ENCODE measurements around the gene PCGF1. TPM values are rescaled to one million over a fixed set of nuclear protein-coding genes. Genes with fewer than 3 reads are reported as not detected.

PCGF1 gene
- total and polyA plus RNA-seq, 2 of the 13 experiments (the other 11 are each of a cell fraction or from before 2014, with no cell fraction given): 20.4 to 22.6 TPM

DNA sequence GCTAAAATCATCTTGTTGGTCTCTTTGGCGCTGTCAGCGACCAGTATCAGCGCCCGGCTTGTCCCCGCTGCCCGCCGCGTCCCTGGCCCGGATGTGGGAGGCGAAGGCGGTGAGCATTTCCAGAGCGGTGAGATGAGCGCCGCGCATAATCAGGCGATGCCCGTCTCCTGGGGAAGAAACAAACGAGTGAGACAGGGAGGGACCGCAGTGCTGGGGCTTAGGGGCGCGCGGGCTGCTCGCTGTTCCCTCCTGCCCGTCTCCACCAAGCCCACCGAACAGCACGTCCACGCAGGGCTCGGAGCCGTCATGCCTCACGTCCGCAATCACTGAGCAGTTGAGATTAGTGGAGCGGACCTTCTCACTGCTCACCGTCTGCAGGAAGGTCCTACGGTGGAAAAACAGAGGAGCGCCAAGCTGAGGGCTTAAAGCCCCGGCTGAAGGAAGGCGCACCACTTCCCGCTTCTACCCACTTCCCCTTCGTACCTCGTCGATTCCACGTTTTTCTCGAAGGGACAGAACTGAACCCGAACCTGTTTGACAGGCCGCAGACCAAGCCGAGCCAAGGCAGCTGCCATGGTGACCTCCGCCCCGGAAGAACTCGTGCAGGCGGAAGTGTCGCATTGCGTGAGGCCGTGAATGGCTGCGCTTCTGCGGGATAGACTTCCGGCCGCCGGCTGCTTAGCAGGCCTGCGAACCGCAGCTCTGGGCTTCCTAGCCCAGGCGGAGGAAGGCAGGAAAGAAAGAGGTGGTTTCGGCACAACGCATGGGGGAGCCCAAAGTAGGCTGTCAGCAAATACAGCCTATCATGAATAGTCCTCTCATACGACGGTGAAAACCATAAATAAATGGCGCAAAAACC, 35.2 kb downstream of the PCGF1 start, which contains the start of gene MRPL53 (continued):
- peak; percentile 97 for TF ChIP-seq REXO4 (CRISPR knock-in tag; IDR thresholded peaks at IDR 0.05; ENCODE audit: borderline replicate concordance)
- TF ChIP-seq THYN1 (CRISPR knock-in tag; IDR thresholded peaks at IDR 0.05; ENCODE audit: borderline replicate concordance, low read depth): peak; percentile 76; the same call in 1 of the 2 replicates
- TF ChIP-seq KLF13 (CRISPR knock-in tag; IDR thresholded peaks at IDR 0.05): no peak; the same call in none of the 2 replicates
- TF ChIP-seq, protein P1, sequence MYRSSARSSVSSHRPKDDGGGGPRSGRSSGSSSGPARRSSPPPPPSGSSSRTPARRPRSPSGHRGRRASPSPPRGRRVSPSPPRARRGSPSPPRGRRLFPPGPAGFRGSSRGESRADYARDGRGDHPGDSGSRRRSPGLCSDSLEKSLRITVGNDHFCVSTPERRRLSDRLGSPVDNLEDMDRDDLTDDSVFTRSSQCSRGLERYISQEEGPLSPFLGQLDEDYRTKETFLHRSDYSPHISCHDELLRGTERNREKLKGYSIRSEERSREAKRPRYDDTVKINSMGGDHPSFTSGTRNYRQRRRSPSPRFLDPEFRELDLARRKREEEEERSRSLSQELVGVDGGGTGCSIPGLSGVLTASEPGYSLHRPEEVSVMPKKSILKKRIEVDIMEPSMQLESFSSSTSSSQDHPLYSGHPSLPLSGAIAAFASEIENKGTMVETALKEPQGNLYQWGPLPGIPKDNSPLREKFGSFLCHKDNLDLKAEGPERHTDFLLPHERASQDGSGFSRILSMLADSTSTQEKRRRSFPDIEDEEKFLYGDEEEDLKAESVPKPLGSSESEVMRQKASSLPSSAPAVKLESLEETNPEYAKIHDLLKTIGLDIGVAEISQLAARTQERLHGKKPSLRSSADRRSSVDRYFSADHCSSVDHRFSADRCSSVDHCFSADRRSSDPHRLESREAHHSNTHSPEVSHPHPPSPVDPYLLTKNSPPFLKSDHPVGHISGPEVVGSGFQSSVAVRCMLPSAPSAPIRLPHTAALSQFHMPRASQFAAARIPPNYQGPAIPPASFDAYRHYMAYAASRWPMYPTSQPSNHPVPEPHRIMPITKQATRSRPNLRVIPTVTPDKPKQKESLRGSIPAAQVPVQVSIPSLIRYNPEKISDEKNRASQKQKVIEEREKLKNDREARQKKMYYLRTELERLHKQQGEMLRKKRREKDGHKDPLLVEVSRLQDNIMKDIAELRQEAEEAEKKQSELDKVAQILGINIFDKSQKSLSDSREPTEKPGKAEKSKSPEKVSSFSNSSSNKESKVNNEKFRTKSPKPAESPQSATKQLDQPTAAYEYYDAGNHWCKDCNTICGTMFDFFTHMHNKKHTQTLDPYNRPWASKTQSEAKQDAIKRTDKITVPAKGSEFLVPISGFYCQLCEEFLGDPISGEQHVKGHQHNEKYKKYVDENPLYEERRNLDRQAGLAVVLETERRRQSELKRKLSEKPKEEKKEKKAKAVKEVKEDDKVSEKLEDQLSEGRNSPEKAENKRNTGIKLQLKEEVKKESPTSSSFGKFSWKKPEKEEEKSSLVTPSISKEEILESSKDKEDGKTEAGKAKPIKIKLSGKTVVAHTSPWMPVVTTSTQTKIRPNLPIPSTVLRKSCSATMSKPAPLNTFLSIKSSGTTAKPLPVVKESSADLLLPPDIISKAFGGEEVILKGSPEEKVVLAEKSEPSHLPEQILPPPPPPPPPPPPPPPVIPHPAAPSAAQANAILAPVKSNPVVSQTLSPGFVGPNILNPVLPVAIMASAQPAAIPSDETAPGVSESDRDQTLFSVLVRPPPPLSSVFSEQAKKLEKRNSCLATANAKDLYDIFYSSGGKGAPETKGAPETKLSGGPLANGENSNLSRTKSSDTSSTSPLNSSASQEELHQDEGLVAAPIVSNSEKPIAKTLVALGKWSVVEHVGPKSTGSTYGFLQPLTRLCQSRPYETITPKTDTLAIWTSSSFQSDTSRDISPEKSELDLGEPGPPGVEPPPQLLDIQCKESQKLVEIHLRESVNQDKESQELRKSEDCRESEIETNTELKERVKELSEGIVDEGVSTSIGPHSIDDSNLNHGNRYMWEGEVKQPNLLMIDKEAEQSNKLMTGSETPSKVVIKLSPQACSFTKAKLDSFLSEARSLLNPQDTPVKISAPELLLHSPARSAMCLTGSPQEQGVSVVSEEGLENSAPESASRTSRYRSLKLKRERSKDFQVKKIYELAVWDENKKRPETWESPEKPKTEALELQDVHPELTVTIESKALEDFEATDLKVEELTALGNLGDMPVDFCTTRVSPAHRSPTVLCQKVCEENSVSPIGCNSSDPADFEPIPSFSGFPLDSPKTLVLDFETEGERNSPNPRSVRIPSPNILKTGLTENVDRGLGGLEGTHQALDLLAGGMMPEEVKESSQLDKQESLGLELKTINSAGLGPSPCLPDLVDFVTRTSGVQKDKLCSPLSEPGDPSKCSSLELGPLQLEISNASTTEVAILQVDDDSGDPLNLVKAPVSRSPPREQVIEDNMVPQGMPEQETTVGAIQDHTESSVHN (CRISPR knock-in tag; IDR thresholded peaks at IDR 0.05): peak; percentile 99
- TF ChIP-seq RFXAP (CRISPR knock-in tag; IDR thresholded peaks at IDR 0.05; ENCODE audit: borderline replicate concordance): peak; percentile 95; the same call in 1 of the 2 replicates
- peak; percentile 98; the same call in 1 of the 2 replicates for TF ChIP-seq KDM5B (CRISPR knock-in tag; IDR thresholded peaks at IDR 0.05; ENCODE audit: borderline replicate concordance)
- TF ChIP-seq, protein P2, sequence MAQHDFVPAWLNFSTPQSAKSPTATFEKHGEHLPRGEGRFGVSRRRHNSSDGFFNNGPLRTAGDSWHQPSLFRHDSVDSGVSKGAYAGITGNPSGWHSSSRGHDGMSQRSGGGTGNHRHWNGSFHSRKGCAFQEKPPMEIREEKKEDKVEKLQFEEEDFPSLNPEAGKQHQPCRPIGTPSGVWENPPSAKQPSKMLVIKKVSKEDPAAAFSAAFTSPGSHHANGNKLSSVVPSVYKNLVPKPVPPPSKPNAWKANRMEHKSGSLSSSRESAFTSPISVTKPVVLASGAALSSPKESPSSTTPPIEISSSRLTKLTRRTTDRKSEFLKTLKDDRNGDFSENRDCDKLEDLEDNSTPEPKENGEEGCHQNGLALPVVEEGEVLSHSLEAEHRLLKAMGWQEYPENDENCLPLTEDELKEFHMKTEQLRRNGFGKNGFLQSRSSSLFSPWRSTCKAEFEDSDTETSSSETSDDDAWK (CRISPR knock-in tag; IDR thresholded peaks at IDR 0.05): no peak
- peak; percentile 79; the same call in 1 of the 2 replicates for TF ChIP-seq ZFYVE20 (CRISPR knock-in tag; IDR thresholded peaks at IDR 0.05; ENCODE audit: borderline replicate concordance, low read depth)
- TF ChIP-seq ZNF660 (CRISPR knock-in tag; IDR thresholded peaks at IDR 0.05; ENCODE audit: borderline replicate concordance, low read depth): peak; percentile 26; the same call in 1 of the 2 replicates
- TF ChIP-seq, protein P3, sequence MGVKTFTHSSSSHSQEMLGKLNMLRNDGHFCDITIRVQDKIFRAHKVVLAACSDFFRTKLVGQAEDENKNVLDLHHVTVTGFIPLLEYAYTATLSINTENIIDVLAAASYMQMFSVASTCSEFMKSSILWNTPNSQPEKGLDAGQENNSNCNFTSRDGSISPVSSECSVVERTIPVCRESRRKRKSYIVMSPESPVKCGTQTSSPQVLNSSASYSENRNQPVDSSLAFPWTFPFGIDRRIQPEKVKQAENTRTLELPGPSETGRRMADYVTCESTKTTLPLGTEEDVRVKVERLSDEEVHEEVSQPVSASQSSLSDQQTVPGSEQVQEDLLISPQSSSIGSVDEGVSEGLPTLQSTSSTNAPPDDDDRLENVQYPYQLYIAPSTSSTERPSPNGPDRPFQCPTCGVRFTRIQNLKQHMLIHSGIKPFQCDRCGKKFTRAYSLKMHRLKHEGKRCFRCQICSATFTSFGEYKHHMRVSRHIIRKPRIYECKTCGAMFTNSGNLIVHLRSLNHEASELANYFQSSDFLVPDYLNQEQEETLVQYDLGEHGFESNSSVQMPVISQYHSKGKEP (CRISPR knock-in tag; IDR thresholded peaks at IDR 0.05): peak; percentile 83; the same call in 1 of the 2 replicates
- TF ChIP-seq, protein P4, sequence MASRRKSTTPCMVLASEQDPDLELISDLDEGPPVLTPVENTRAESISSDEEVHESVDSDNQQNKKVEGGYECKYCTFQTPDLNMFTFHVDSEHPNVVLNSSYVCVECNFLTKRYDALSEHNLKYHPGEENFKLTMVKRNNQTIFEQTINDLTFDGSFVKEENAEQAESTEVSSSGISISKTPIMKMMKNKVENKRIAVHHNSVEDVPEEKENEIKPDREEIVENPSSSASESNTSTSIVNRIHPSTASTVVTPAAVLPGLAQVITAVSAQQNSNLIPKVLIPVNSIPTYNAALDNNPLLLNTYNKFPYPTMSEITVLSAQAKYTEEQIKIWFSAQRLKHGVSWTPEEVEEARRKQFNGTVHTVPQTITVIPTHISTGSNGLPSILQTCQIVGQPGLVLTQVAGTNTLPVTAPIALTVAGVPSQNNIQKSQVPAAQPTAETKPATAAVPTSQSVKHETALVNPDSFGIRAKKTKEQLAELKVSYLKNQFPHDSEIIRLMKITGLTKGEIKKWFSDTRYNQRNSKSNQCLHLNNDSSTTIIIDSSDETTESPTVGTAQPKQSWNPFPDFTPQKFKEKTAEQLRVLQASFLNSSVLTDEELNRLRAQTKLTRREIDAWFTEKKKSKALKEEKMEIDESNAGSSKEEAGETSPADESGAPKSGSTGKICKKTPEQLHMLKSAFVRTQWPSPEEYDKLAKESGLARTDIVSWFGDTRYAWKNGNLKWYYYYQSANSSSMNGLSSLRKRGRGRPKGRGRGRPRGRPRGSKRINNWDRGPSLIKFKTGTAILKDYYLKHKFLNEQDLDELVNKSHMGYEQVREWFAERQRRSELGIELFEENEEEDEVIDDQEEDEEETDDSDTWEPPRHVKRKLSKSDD (CRISPR knock-in tag; IDR thresholded peaks at IDR 0.05; ENCODE audit: low read depth): peak; percentile 92
